Smooth muscle cell (in vitro differentiated cells): ENCODE results near the gene A2ML1. TPM values are rescaled to one million over a fixed set of nuclear protein-coding genes. Genes with fewer than 3 reads are reported as not detected.
"Not testable (repeated sequence)": the region's sequence is repeated elsewhere in the genome, so short reads cannot be mapped to it uniquely, and the experiment has no call there.

Experiments used
- DNase-seq: peaks from one replicate; lab custom pipeline; 2025; ENCODE audit not compliant: unreplicated experiment; lab: John Stamatoyannopoulos, UW
- H2AFZ ChIP-seq: fragments of 200-600 bp; sonication (generic); 2 replicates; pipeline ENCODE4 v1.6.0; 2016; ENCODE audit warnings: antibody characterized with exemption, low read depth, mild to moderate bottlenecking
- H3F3A ChIP-seq: fragments of 200-600 bp; sonication (generic); 2 replicates; pipeline ENCODE4 v1.6.0; 2017; ENCODE audit warnings: antibody characterized with exemption, low read depth
- H3K27ac ChIP-seq: fragments of 200-600 bp; sonication (generic); 2 replicates; pipeline ENCODE4 v1.5.1; 2016; ENCODE audit warnings: low read depth, mild to moderate bottlenecking
- H3K27me3 ChIP-seq: fragments of 200-600 bp; sonication (generic); 2 replicates; pipeline ENCODE4 v1.6.1; 2016; ENCODE audit warnings: low read depth, mild to moderate bottlenecking
- H3K36me3 ChIP-seq: fragments of 200-600 bp; sonication (generic); 2 replicates; pipeline ENCODE4 v1.5.1; 2016; ENCODE audit warnings: low read depth
- H3K4me1 ChIP-seq: fragments of 200-600 bp; sonication (generic); 2 replicates; pipeline ENCODE4 v1.5.1; 2016; ENCODE audit warnings: low read depth
- H3K4me2 ChIP-seq: fragments of 200-600 bp; sonication (generic); 2 replicates; pipeline ENCODE4 v1.6.0; 2016; ENCODE audit warnings: mild to moderate bottlenecking
- H3K4me3 ChIP-seq: fragments of 200-600 bp; sonication (generic); 2 replicates; pipeline ENCODE4 v1.5.1; 2016; ENCODE audit warnings: mild to moderate bottlenecking
- H3K79me2 ChIP-seq: fragments of 200-600 bp; sonication (generic); 2 replicates; pipeline ENCODE4 v1.6.0; 2016; ENCODE audit warnings: low read depth, mild to moderate bottlenecking
- H3K9ac ChIP-seq: fragments of 200-600 bp; sonication (generic); 2 replicates; pipeline ENCODE4 v1.6.0; 2016; ENCODE audit warnings: low read depth
- H3K9me3 ChIP-seq: fragments of 200-600 bp; sonication (generic); replicated peaks from 2 replicates; pipeline ENCODE4 v1.5.1; 2016; ENCODE audit warnings: low read depth
- H4K20me1 ChIP-seq: fragments of 200-600 bp; sonication (generic); 2 replicates; pipeline ENCODE4 v1.6.0; 2016; ENCODE audit warnings: low read depth
- CTCF ChIP-seq: fragments of 200-600 bp; sonication (generic); IDR thresholded peaks from 2 replicates; pipeline ENCODE4 v1.5.1; 2017; ENCODE audit warnings: borderline replicate concordance, mild to moderate bottlenecking, antibody characterized with exemption; ENCODE audit not compliant: insufficient read depth, poor library complexity, severe bottlenecking
- WGBS: methylation state at CpG from one replicate; pipeline ENCODE4 v1.1.7; 2016; ENCODE audit warnings: low lambda C conversion rate; 5-methylcytosine and 5-hydroxymethylcytosine counted together
- polyA plus RNA-seq: library from polyadenylated mRNA; unstranded; fragments of >200 nt; fragmentation: Nextera tagmentation; extraction: Ambion mirVana; gene quantifications from 2 replicates; pipeline ENCODE4 v1.2.1, GENCODE V29; 2016
- total RNA-seq: library from RNA; depleted of rRNA; stranded (reverse); fragments of >200 nt; gene quantifications from 2 replicates; pipeline ENCODE4 v1.2.3, GENCODE V29; 2014

Gene A2ML1
- total and polyA plus RNA-seq, 2 experiments from 2014 or later, result 2.4 to 10.0 TPM

- H3K9me3 ChIP-seq, result no peaks in the 10 kb centered on the region
- no peak overlapping the region for H3K9ac ChIP-seq
- WGBS, result 74% methylated on average over 1 of the region's 1 CpG
- H3K79me2 ChIP-seq, result no peaks in the 10 kb centered on the region
- no peak overlapping the region for H3K4me3 ChIP-seq
- H3K27me3 ChIP-seq, result no peaks in the 10 kb centered on the region
- DNase-seq, result no peak
- H3K4me2 ChIP-seq, result peak overlapping the region; percentile 66
- H3F3A ChIP-seq, result no peaks in the 10 kb centered on the region
- H2AFZ ChIP-seq, result no peak overlapping the region
- no peak for TF ChIP-seq CTCF
- H3K27ac ChIP-seq, result peak overlapping the region; percentile 21
- H4K20me1 ChIP-seq, result no peaks in the 10 kb centered on the region
- no peaks in the 10 kb centered on the region for H3K4me1 ChIP-seq
- no peaks in the 10 kb centered on the region for H3K36me3 ChIP-seq
These were observed 72.6 kb downstream of the A2ML1 start for GRCh38 chr12:8894986-8895385.

GRCh38 chr12:8897081-8897480 lies 74.7 kb downstream of the A2ML1 start:
- WGBS, result 94% methylated on average over 7 of the region's 7 CpGs
- no peak overlapping the region for H3K9ac ChIP-seq
- no peak overlapping the region for H3K4me3 ChIP-seq
- no peaks in the 10 kb centered on the region for H3F3A ChIP-seq
- no peak for TF ChIP-seq CTCF
- no peaks in the 10 kb centered on the region for H3K79me2 ChIP-seq
- DNase-seq, result no peak
- H3K4me1 ChIP-seq, result no peaks in the 10 kb centered on the region
- H2AFZ ChIP-seq, result no peak overlapping the region
- H3K4me2 ChIP-seq, result no peak overlapping the region
- no peaks in the 10 kb centered on the region for H3K36me3 ChIP-seq
- no peaks in the 10 kb centered on the region for H4K20me1 ChIP-seq
- H3K27ac ChIP-seq, result no peak overlapping the region
- no peaks in the 10 kb centered on the region for H3K9me3 ChIP-seq
- no peaks in the 10 kb centered on the region for H3K27me3 ChIP-seq

DNA sequence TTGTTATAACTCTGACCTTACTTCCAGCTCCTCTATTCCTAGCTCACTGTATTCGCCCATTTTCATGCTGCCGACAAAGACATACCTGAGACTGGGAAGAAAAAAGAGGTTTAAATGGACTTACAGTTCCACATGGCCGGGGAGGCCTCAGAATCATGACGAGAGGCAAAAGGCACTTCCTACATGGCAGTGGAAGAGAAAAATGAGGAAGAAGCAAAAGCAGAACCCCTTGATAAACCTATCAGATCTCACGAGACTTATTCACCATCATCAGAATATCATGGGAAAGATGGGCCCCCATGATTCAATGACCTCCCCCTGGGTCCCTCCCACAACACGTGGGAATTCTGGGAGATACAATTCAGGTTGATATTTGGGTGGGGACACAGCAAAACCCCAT lies 77.4 kb downstream of the A2ML1 start:
- H3K4me2 ChIP-seq, result no peak overlapping the region
- no peak for DNase-seq
- H4K20me1 ChIP-seq, result no peaks in the 10 kb centered on the region
- H2AFZ ChIP-seq, result no peak overlapping the region
- H3K4me1 ChIP-seq, result no peaks in the 10 kb centered on the region
- H3K36me3 ChIP-seq, result no peaks in the 10 kb centered on the region
- no peaks in the 10 kb centered on the region for H3K79me2 ChIP-seq
- no peaks in the 10 kb centered on the region for H3F3A ChIP-seq
- TF ChIP-seq CTCF, result no peak
- WGBS, result 93% methylated on average over 6 of the region's 6 CpGs
- no peaks in the 10 kb centered on the region for H3K27me3 ChIP-seq
- no peak overlapping the region for H3K9ac ChIP-seq
- no peak overlapping the region for H3K27ac ChIP-seq
- H3K4me3 ChIP-seq, result no peak overlapping the region
- no peaks in the 10 kb centered on the region for H3K9me3 ChIP-seq

GRCh38 chr12:8902703-8903102 lies 80.3 kb downstream of the A2ML1 start:
- not testable (repeated sequence) for DNase-seq, H3K9me3 ChIP-seq, H3K4me3 ChIP-seq, H2AFZ ChIP-seq, H4K20me1 ChIP-seq, H3K27me3 ChIP-seq, H3F3A ChIP-seq, H3K9ac ChIP-seq, H3K4me2 ChIP-seq, H3K36me3 ChIP-seq, H3K4me1 ChIP-seq, H3K27ac ChIP-seq, H3K79me2 ChIP-seq
- WGBS, result 97% methylated on average over 5 of the region's 5 CpGs
